ENCODE data around the gene ZBTB16. TPM values are rescaled to one million over a fixed set of nuclear protein-coding genes. Genes with fewer than 3 reads are reported as not detected.

ZBTB16 gene
- total and polyA plus RNA-seq, 2 of the 13 experiments (the other 11 are each of a cell fraction or from before 2014, with no cell fraction given), result not detected

DNA sequence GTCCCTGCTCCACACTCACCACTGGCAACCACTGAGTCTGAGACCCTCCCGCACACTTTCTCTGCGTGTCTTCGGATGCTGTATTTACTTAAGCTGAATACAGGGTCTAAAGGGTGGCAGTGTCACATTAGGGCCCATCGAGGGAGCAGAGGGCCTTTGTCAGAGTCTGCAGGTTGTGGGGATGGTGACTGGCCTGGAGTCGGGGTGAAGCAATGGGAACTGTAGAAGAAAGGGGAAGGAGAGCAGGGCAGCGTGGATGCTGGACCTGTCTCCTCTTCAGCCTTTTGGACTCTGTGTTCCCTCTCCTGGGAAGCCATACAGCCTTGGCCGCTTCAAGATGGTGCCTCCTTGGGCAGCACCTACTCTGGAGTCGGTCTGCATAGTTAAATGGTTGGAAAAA, 61.1 kb downstream of the ZBTB16 start:
- TF ChIP-seq NFRKB (IDR thresholded peaks at IDR 0.05), result no peak
- TF ChIP-seq, protein P1, sequence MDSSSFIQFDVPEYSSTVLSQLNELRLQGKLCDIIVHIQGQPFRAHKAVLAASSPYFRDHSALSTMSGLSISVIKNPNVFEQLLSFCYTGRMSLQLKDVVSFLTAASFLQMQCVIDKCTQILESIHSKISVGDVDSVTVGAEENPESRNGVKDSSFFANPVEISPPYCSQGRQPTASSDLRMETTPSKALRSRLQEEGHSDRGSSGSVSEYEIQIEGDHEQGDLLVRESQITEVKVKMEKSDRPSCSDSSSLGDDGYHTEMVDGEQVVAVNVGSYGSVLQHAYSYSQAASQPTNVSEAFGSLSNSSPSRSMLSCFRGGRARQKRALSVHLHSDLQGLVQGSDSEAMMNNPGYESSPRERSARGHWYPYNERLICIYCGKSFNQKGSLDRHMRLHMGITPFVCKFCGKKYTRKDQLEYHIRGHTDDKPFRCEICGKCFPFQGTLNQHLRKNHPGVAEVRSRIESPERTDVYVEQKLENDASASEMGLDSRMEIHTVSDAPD (CRISPR knock-in tag; IDR thresholded peaks at IDR 0.05), result no peak
- ChIA-PET CTCF (ENCODE audit: low intra/inter-chr PET ratio, low total read pairs) (no interaction called here), POLR2A (no interaction called here)
- Histone ChIP-seq H3K79me2 (ENCODE audit: insufficient read depth, low read length) (no peaks in the 10 kb centered on the region), H4K20me1 (ENCODE audit: insufficient read depth, low read length) (no peaks in the 10 kb centered on the region), H3K4me2 (ENCODE audit: low read depth, low read length) (no peak overlapping the region), H3K27me3 (ENCODE audit: control insufficient read depth in 1 of 2, insufficient read depth in 2 of 2, low read length in 2 of 2) (peaks cover 1 to 37% of the 10 kb centered on the region in 2 experiments; a peak in 3 of 5 replicates), H3K27ac (ENCODE audit: extremely low read length, insufficient read depth, low read length) (no peak overlapping the region), H3K9me3 (ENCODE audit: low read length) (no peaks in the 10 kb centered on the region), H3K4me1 (ENCODE audit: insufficient read depth, low read length) (no peaks in the 10 kb centered on the region), H2AFZ (ENCODE audit: low read length) (no peak overlapping the region), H3K4me3 (replicated peaks in 1 of 3; ENCODE audit: insufficient read depth in 1 of 3, low read depth in 2 of 3, low read length in 3 of 3) (no peak overlapping the region), H3K36me3 (replicated peaks in 1 of 2; ENCODE audit: control insufficient read depth in 1 of 2, insufficient read depth in 2 of 2, low read length in 2 of 2) (no peaks in the 10 kb centered on the region), H3K9ac (ENCODE audit: insufficient read depth, low read depth, low read length) (no peak overlapping the region)
- DNase-seq (ENCODE audit: low spot score), result no peak
- no peak for FAIRE-seq
- intact Hi-C loops (cut with micrococcal nuclease; ENCODE audit: unreplicated experiment) (no loop called here), in situ Hi-C loops (cut with HindIII; ENCODE audit: extremely low pct_ligation_motif_present, low pct_unique_long_range_greater_than_20kb) (no loop called here)
- no TSS peak for BruUV-seq (replicated peaks)
- WGBS (ENCODE audit: low lambda C conversion rate), result 25% methylated on average over 8 of the region's 8 CpGs
- no peak for ATAC-seq

DNA sequence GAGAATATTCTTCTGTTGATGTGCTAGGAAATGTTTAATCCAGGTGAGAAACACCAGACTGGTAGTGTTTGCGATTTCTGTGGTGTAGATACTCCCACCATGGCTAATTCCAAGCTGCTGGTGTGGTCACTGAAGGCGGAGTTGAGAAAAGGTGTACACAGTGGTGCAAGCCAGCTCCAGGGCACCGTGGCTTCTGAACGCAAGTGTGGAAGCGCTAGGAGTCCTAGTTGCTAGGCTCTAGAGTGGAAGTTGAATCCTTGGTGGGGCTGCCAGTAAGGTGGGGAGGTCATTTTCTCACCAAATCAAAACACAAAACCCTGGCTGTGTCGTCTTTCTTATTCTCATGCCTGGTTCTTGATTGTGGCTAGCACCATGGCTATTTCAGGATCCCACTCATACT, 61.6 kb downstream of the ZBTB16 start:
- Histone ChIP-seq H3K4me3 (replicated peaks in 1 of 3; ENCODE audit: insufficient read depth in 1 of 3, low read depth in 2 of 3, low read length in 3 of 3) (no peak overlapping the region), H3K4me1 (ENCODE audit: insufficient read depth, low read length) (no peaks in the 10 kb centered on the region), H3K36me3 (replicated peaks in 1 of 2; ENCODE audit: control insufficient read depth in 1 of 2, insufficient read depth in 2 of 2, low read length in 2 of 2) (no peaks in the 10 kb centered on the region), H3K27ac (ENCODE audit: extremely low read length, insufficient read depth, low read length) (no peak overlapping the region), H2AFZ (ENCODE audit: low read length) (no peak overlapping the region), H3K27me3 (ENCODE audit: control insufficient read depth in 1 of 2, insufficient read depth in 2 of 2, low read length in 2 of 2) (peaks cover 0 to 34% of the 10 kb centered on the region in 2 experiments; a peak in 3 of 5 replicates), H3K9me3 (ENCODE audit: low read length) (no peaks in the 10 kb centered on the region), H3K79me2 (ENCODE audit: insufficient read depth, low read length) (no peaks in the 10 kb centered on the region), H3K4me2 (ENCODE audit: low read depth, low read length) (no peak overlapping the region), H4K20me1 (ENCODE audit: insufficient read depth, low read length) (no peaks in the 10 kb centered on the region), H3K9ac (ENCODE audit: insufficient read depth, low read depth, low read length) (no peak overlapping the region)
- no peak for FAIRE-seq
- intact Hi-C loops (cut with micrococcal nuclease; ENCODE audit: unreplicated experiment) (no loop called here), in situ Hi-C loops (cut with HindIII; ENCODE audit: extremely low pct_ligation_motif_present, low pct_unique_long_range_greater_than_20kb) (no loop called here)
- CTCF ChIA-PET (ENCODE audit: low intra/inter-chr PET ratio, low total read pairs), result no interaction called here
- 57% methylated on average over 6 of the region's 6 CpGs for WGBS (ENCODE audit: low lambda C conversion rate)
- POLR2A ChIA-PET, result no interaction called here
- no peak for DNase-seq (ENCODE audit: low spot score)
- ATAC-seq, result no peak
- no TSS peak for BruUV-seq (replicated peaks)
- TF ChIP-seq REXO4 (CRISPR knock-in tag; IDR thresholded peaks at IDR 0.05; ENCODE audit: borderline replicate concordance) (no peak), ZNF563 (CRISPR knock-in tag; IDR thresholded peaks at IDR 0.05) (no peak), CBX1 (IDR thresholded peaks at IDR 0.05; ENCODE audit: low read depth) (no peak), PHF20 (CRISPR knock-in tag; IDR thresholded peaks at IDR 0.05) (no peak), PHF21A (CRISPR knock-in tag; IDR thresholded peaks at IDR 0.05) (no peak), ZNF619 (CRISPR knock-in tag; IDR thresholded peaks at IDR 0.05) (no peak), ZC3H13 (CRISPR knock-in tag; IDR thresholded peaks at IDR 0.05) (no peak), HNF4G (IDR thresholded peaks at IDR 0.05; ENCODE audit: borderline replicate concordance, low read depth, low read length) (no peak), HNF4G (CRISPR knock-in tag; IDR thresholded peaks at IDR 0.05; ENCODE audit: borderline replicate concordance, low read depth) (no peak), NCOA5 (CRISPR knock-in tag; IDR thresholded peaks at IDR 0.05) (no peak), SIN3A (IDR thresholded peaks at IDR 0.05; ENCODE audit: borderline replicate concordance, low read depth, low read length) (no peak), ELF1 (CRISPR knock-in tag; IDR thresholded peaks at IDR 0.05) (no peak)
- TF ChIP-seq, protein P2, sequence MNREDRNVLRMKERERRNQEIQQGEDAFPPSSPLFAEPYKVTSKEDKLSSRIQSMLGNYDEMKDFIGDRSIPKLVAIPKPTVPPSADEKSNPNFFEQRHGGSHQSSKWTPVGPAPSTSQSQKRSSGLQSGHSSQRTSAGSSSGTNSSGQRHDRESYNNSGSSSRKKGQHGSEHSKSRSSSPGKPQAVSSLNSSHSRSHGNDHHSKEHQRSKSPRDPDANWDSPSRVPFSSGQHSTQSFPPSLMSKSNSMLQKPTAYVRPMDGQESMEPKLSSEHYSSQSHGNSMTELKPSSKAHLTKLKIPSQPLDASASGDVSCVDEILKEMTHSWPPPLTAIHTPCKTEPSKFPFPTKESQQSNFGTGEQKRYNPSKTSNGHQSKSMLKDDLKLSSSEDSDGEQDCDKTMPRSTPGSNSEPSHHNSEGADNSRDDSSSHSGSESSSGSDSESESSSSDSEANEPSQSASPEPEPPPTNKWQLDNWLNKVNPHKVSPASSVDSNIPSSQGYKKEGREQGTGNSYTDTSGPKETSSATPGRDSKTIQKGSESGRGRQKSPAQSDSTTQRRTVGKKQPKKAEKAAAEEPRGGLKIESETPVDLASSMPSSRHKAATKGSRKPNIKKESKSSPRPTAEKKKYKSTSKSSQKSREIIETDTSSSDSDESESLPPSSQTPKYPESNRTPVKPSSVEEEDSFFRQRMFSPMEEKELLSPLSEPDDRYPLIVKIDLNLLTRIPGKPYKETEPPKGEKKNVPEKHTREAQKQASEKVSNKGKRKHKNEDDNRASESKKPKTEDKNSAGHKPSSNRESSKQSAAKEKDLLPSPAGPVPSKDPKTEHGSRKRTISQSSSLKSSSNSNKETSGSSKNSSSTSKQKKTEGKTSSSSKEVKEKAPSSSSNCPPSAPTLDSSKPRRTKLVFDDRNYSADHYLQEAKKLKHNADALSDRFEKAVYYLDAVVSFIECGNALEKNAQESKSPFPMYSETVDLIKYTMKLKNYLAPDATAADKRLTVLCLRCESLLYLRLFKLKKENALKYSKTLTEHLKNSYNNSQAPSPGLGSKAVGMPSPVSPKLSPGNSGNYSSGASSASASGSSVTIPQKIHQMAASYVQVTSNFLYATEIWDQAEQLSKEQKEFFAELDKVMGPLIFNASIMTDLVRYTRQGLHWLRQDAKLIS (CRISPR knock-in tag; IDR thresholded peaks at IDR 0.05), result no peak

Measured in HepG2 (cell line).